ENCODE results near the gene PMVK.
A peak's percentile ranks its signal among the peaks of the same experiment; 100 is the strongest.

PMVK gene

GRCh38 chr1:154967331-154967950, 30.9 kb upstream of the PMVK start:
- DNase-seq (ENCODE audit: low read depth in 2 of 2), result no peak

- no peak for DNase-seq (ENCODE audit: low read depth in 2 of 2)
These were observed 29.6 kb upstream of the PMVK start for GRCh38 chr1:154966111-154966510.

- no peak for DNase-seq (ENCODE audit: low read depth in 2 of 2)
These were observed 27.8 kb upstream of the PMVK start for GRCh38 chr1:154964359-154964758.

GRCh38 chr1:154963643-154964042, 27.1 kb upstream of the PMVK start:
- DNase-seq (ENCODE audit: low read depth in 2 of 2), result no peak

GRCh38 chr1:154962795-154963330, 26.3 kb upstream of the PMVK start:
- no peak for DNase-seq (ENCODE audit: low read depth in 2 of 2)

GRCh38 chr1:154962156-154962749, 25.7 kb upstream of the PMVK start:
- no peak for DNase-seq (ENCODE audit: low read depth in 2 of 2)

GRCh38 chr1:154961207-154962155, 25.0 kb upstream of the PMVK start, which contains the start of gene PYGO2:
Gene PYGO2, minus strand, starts transcription at chr1:154961782. Its CDS starts 206 bp downstream, at chr1:154961576.
- peak; percentile 44 to 45 for DNase-seq (ENCODE audit: low read depth in 2 of 2)

GRCh38 chr1:154960446-154961136, 24.1 kb upstream of the PMVK start:
- DNase-seq (ENCODE audit: low read depth in 2 of 2), result no peak

GRCh38 chr1:154959426-154959780, 22.9 kb upstream of the PMVK start:
- no peak for DNase-seq (ENCODE audit: low read depth in 2 of 2)

GRCh38 chr1:154958681-154959425, 22.3 kb upstream of the PMVK start:
- no peak for DNase-seq (ENCODE audit: low read depth in 2 of 2)

- DNase-seq (ENCODE audit: low read depth in 2 of 2), result no peak
These were observed 21.5 kb upstream of the PMVK start for GRCh38 chr1:154958036-154958435.

GRCh38 chr1:154957091-154957657, 20.7 kb upstream of the PMVK start:
- DNase-seq (ENCODE audit: low read depth in 2 of 2), result no peak

GRCh38 chr1:154956544-154956941, 20.0 kb upstream of the PMVK start:
- no peak for DNase-seq (ENCODE audit: low read depth in 2 of 2)

- DNase-seq (ENCODE audit: low read depth in 2 of 2), result peak; percentile 85 to 87
These were observed 19.4 kb upstream of the PMVK start, which contains the start of gene PBXIP1 for GRCh38 chr1:154955718-154956543. Gene PBXIP1, minus strand, starts transcription at chr1:154956099. Its CDS starts 2,378 bp downstream, at chr1:154953721.

GRCh38 chr1:154955039-154955717, 18.7 kb upstream of the PMVK start:
- no peak for DNase-seq (ENCODE audit: low read depth in 2 of 2)

- no peak for DNase-seq (ENCODE audit: low read depth in 2 of 2)
These were observed 18.0 kb upstream of the PMVK start for GRCh38 chr1:154954541-154954940.

- no peak for DNase-seq (ENCODE audit: low read depth in 2 of 2)
These were observed 17.1 kb upstream of the PMVK start for GRCh38 chr1:154953611-154954038.

- no peak for DNase-seq (ENCODE audit: low read depth in 2 of 2)
These were observed 16.1 kb upstream of the PMVK start for GRCh38 chr1:154952664-154953063.

Data from fibroblast of skin of left quadriceps (primary cell).